HEK293T (cell line): ENCODE data around the gene HHAT.

ENCODE experiments used
- CTBP1 ChIP-seq: fragments of 450-650 bp; IDR thresholded peaks from 2 replicates; pipeline ENCODE4 v1.6.1; 2016; ENCODE audit warnings: borderline replicate concordance
- FOXA1 ChIP-seq: fragments of 450-650 bp; IDR thresholded peaks from 2 replicates; pipeline ENCODE4 v1.6.1; 2016; ENCODE audit warnings: mild to moderate bottlenecking
- FOXK2 ChIP-seq: fragments of 450-650 bp; IDR thresholded peaks from 2 replicates; pipeline ENCODE4 v1.6.1; 2016; ENCODE audit warnings: mild to moderate bottlenecking
- FOXM1 ChIP-seq: fragments of 450-650 bp; IDR thresholded peaks from 2 replicates; pipeline ENCODE4 v1.6.1; 2017; ENCODE audit warnings: mild to moderate bottlenecking, borderline replicate concordance
- L3MBTL2 ChIP-seq: fragments of 450-650 bp; conservative IDR thresholded peaks from 2 replicates; pipeline ENCODE4 v1.6.1; 2016; ENCODE audit warnings: mild to moderate bottlenecking
- LEF1 ChIP-seq: fragments of 450-650 bp; IDR thresholded peaks from 2 replicates; pipeline ENCODE4 v1.6.1; 2017; ENCODE audit warnings: mild to moderate bottlenecking, borderline replicate concordance
- NFRKB ChIP-seq: fragments of 450-650 bp; IDR thresholded peaks from 2 replicates; pipeline ENCODE4 v1.6.1; 2016; ENCODE audit warnings: mild to moderate bottlenecking, moderate library complexity
- PKNOX1 ChIP-seq: fragments of 450-650 bp; IDR thresholded peaks from 2 replicates; pipeline ENCODE4 v1.6.1; 2016
- TARDBP ChIP-seq: fragments of 450-650 bp; IDR thresholded peaks from 2 replicates; pipeline ENCODE4 v1.6.1; 2016
- ZNF384 ChIP-seq: fragments of 450-650 bp; IDR thresholded peaks from 2 replicates; pipeline ENCODE4 v1.6.1; 2016

- TF ChIP-seq PKNOX1 (no peak), TARDBP (no peak), FOXA1 (no peak), FOXM1 (no peak), LEF1 (no peak), FOXK2 (no peak), NFRKB (no peak), L3MBTL2 (no peak), ZNF384 (no peak), CTBP1 (no peak)
Measured at GRCh38 chr1:210496063-210496462, 167.4 kb downstream of the HHAT start.
